ENCODE results near the gene PCBP3.

PCBP3 gene

DNA sequence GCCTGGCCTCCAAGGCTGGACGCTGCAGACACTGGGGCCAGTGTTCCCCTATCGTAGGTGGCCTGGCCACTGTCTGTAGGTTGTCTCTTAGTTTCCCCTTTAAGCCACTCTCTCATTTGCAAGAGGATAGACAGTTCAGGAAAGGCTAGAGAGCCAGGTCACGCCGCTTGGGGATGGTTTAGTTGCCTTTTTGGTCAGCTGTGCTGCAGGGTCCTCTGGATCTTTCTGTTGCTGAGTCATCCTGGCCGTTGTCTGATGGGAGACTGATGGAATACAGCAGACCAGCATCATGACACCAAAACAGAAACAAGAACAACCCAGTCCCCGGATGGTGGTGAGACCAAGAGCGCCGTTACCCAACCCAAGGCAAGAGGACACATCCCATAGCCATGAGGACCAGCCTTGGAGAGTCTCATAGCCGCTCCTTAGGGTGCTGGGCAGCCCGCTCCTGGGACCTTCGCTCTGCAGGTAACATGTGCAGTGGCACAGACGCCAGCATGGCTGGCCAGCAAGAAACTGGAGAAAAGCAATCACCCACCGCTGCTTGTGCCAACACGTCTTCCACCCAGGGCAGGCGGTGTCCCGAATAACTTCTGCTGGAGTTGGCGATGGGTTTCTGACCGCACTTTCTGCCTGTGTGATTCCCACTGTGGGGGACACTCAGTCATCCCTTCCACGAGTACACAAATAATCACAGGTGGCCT, 258.9 kb downstream of the PCBP3 start:
- no peak overlapping the region for H3K27ac ChIP-seq
- no peak for DNase-seq (ENCODE audit: low spot score)
- TF ChIP-seq, protein P1, sequence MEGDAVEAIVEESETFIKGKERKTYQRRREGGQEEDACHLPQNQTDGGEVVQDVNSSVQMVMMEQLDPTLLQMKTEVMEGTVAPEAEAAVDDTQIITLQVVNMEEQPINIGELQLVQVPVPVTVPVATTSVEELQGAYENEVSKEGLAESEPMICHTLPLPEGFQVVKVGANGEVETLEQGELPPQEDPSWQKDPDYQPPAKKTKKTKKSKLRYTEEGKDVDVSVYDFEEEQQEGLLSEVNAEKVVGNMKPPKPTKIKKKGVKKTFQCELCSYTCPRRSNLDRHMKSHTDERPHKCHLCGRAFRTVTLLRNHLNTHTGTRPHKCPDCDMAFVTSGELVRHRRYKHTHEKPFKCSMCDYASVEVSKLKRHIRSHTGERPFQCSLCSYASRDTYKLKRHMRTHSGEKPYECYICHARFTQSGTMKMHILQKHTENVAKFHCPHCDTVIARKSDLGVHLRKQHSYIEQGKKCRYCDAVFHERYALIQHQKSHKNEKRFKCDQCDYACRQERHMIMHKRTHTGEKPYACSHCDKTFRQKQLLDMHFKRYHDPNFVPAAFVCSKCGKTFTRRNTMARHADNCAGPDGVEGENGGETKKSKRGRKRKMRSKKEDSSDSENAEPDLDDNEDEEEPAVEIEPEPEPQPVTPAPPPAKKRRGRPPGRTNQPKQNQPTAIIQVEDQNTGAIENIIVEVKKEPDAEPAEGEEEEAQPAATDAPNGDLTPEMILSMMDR (IDR thresholded peaks at IDR 0.05), result no peak
- H3K4me3 ChIP-seq, result no peak overlapping the region

DNA sequence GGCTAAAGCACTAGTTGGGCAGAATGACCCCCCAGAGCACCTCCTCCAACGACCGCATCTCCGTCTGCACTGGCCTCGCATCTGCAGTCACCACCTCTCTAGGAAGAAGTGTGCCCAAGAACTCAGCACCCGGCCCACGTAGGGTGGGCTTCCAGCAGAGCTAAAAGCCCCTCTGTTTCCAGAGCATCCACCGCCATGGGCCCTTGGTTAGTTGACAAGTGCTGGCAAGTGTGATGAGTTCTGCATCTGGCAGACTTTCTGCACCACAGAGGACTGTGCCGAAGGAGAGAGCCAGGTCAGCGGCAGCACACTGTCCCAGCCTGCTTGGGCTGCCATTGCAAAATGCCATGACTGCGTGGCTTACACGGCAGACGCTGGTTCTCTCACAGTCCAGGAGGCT, 261.7 kb downstream of the PCBP3 start:
- Histone ChIP-seq H3K27ac (no peak overlapping the region), H3K4me3 (no peak overlapping the region)
- no peak for DNase-seq (ENCODE audit: low spot score)
- TF ChIP-seq, protein P1 (IDR thresholded peaks at IDR 0.05), result no peak

DNA sequence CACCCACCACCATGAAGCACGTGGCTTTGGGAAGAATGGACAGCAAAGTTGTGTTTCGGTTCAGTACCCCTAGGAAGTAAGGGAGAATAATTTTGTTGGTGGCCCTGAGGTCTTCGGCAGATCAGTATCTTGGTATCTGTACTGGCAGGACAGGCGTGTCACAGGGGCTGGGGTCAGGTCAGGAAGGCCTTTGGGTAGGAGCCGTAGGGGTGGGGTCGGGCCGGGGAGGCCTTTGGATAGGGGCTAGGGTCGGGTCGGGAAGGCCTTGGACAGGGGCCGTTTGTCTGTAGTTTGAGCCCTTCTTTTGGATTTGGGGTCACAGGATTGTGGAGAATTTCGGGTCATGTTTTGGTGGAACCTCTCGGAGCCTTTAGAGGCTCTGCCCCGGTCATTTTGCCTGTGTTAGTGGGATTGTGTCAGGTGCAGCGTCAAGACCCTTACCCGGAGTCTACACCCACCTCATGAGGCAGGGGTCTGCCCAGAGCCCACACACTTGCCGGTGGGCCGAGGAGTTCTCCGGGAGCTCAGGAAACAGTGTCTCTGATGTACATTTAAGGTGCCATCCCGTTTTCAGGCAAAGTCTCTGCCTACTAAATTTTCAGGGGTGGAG, 262.8 kb downstream of the PCBP3 start:
- no peak for DNase-seq (ENCODE audit: low spot score)

DNA sequence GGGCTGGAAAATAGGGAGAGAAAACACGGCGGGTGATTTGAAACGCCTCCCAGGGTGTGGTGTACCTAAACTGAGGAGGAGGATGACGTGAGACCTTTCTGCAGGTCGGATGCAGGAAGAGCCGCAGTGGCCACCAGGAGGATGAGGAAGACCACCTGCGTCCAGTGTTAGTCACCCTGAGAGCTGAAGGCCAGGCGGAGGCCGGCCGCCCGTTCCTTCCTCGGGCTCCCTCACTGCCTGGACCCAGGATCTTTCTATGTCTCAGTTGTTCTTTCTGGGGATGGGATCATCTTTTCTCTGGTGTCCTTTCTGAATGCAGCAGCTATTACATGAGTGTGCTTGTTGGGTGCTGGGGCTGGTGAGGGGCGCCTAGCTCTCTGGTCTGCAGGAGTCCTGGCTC, 263.3 kb downstream of the PCBP3 start:
- TF ChIP-seq, protein P1 (IDR thresholded peaks at IDR 0.05), result no peak
- Histone ChIP-seq H3K4me3 (no peak overlapping the region), H3K27ac (no peak overlapping the region)
- DNase-seq (ENCODE audit: low spot score), result no peak

More for the DNA sequence above, 262.8 kb downstream of the PCBP3 start:
- H3K27ac ChIP-seq, result no peak overlapping the region
- TF ChIP-seq, protein P1 (IDR thresholded peaks at IDR 0.05), result no peak
- H3K4me3 ChIP-seq, result no peak overlapping the region

DNA sequence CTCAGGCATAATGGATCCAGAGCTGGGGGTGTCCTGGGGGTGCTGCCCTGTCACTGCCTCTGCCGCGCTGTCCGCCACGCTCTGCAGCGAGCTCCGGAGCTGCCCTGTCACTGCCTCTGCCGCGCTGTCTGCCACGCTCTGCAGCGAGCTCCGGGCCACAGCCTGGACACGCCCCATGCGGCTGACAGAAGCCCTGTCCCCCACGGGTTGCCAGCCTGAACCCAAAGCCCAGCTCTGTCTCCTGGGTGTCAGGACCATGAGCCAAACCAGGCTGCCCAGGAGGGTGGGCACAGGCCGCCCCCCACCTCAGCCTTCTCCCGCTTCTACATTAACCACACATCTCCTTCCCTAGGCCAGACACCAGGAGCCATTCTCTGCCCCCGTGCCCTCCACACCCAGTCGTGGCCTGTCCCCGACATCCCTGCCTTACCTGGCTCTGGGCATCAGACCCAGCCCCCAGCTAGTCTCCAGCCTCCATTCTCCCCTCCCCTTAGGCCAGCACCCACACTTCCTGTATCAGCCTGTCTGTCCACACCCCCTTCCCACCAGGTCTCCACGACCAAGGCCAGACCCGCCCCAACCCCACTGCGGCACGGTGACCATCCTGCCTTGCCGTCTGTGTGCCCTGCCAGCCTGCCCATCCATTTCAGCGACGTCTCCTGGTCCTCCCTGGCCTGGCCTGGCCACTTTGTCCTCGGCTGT, 265.2 kb downstream of the PCBP3 start:
- TF ChIP-seq, protein P1 (IDR thresholded peaks at IDR 0.05), result no peak
- Histone ChIP-seq H3K27ac (no peak overlapping the region), H3K4me3 (no peak overlapping the region)
- no peak for DNase-seq (ENCODE audit: low spot score)

DNA sequence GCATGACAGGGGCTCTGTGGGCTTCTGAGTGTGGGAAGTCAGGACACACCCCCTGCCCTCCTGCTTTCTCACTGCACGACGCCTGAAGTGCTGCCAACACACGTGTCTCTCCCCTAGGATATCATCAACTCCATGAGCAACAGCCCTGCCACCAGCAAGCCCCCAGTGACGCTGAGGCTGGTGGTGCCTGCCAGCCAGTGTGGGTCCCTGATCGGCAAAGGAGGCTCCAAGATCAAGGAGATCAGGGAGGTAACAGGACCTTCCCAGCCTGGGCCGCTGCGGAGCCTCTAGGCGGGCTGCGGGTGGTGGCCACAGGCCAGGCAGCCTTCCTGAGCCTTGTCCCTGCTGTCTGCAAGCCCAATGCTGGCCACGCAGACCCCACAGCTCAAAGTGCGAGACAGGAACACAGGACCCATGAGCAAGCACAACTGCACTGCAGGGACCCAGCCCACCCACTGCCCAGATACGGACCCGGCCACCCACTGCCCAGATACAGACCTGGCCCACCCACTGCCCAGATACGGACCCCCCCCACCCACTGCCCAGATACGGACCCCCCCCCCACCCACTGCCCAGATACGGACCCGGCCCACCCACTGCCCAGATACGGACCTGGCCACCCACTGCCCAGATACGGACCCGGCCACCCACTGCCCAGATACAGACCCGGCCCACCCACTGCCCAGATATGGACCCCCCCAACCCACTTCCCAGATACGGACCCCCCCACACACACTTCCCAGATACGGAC, 265.9 kb downstream of the PCBP3 start:
- no peak overlapping the region for H3K4me3 ChIP-seq
- TF ChIP-seq, protein P1 (IDR thresholded peaks at IDR 0.05), result no peak
- H3K27ac ChIP-seq, result no peak overlapping the region
- DNase-seq (ENCODE audit: low spot score), result no peak
